ENCODE measurements around the gene MCUR1. TPM values are rescaled to one million over a fixed set of nuclear protein-coding genes. Genes with fewer than 3 reads are reported as not detected.

Gene MCUR1
- total RNA-seq, 1 donor from 2014 or later: 28.8 TPM

DNA sequence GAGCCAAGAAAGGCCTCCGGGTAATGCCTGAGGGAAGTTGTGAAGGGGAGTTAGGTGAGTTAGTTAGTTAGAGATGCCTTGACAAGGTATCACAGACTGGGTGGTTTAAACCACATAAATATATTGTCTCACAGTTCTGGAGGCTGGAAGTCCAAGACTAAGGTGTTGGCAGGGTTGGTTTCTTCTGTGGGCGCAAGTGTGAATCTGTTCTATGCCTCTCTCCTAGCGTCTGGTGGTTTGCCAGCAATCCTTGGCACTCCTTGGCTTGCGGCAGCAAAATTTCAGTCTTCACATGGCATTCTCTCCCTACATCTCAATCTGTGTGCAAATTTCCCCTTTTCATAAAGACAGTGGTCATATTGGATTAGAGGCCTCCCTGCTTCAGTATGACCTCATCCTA lies 73.0 kb downstream of the MCUR1 start:
- DNase-seq (ENCODE audit: low spot score): no peak

Other genes with a start within 250 kb of the MCUR1 start
- gene SIRT5, start 240.0 kb downstream of the MCUR1 start, total RNA-seq: 8.8 TPM
- 47.0 TPM for gene NOL7, start 199.2 kb downstream of the MCUR1 start, total RNA-seq
- gene RANBP9, start 102.7 kb downstream of the MCUR1 start, total RNA-seq: 42.2 TPM
- 1.7 TPM for gene RNF182, start 110.4 kb upstream of the MCUR1 start, total RNA-seq

All from mesenteric fat pad (tissue), 1 donor.